Esophagus squamous epithelium (tissue), 5 donors: Measurements from ENCODE around the gene JARID2. TPM values are rescaled to one million over a fixed set of nuclear protein-coding genes. Genes with fewer than 3 reads are reported as not detected.

Source experiments
- DNase-seq: peaks from one replicate; lab custom pipeline; 2025; lab: John Stamatoyannopoulos, UW
- H3K27ac ChIP-seq, 4 donors: fragments of 200-600 bp; sonication (generic); one replicate each; pipeline ENCODE4 v1.5.1; 2016 to 2019; ENCODE audit warnings: mild to moderate bottlenecking in 1 of 4
- H3K27me3 ChIP-seq, 4 donors: fragments of 200-600 bp; sonication (generic); 1 replicate in 3 of 4; 2 replicates in 1 of 4; pipeline versions ENCODE4 v1.5.1 to v1.6.0; 2017 to 2021; ENCODE audit warnings: antibody characterized with exemption in 1 of 4
- H3K36me3 ChIP-seq, 3 donors: fragments of 200-600 bp; sonication (generic); one replicate each; pipeline ENCODE4 v1.5.1; 2016 to 2019
- H3K4me1 ChIP-seq, 3 donors: fragments of 200-600 bp; sonication (generic); one replicate each; pipeline ENCODE4 v1.5.1; 2017 to 2019
- H3K4me3 ChIP-seq, 4 donors: fragments of 200-600 bp; sonication (generic); 1 replicate in 3 of 4; 2 replicates in 1 of 4; pipeline ENCODE4 v1.5.1; 2016 to 2019; ENCODE audit warnings: mild to moderate bottlenecking in 2 of 4, moderate library complexity in 1 of 4
- H3K9me3 ChIP-seq, 3 donors: fragments of 200-600 bp; sonication (generic); one replicate each; pipeline ENCODE4 v1.5.1; 2016 to 2019
- POLR2A ChIP-seq, 4 donors: fragments of 450-650 bp; IDR thresholded peaks; one replicate each; pipeline ENCODE4 v1.6.1; 2017; ENCODE audit warnings: antibody characterized with exemption in 4 of 4, mild to moderate bottlenecking in 4 of 4, moderate library complexity in 3 of 4
- WGBS, 2 donors: methylation state at CpG; one replicate each; pipeline ENCODE4 v1.1.5; 2018; 5-methylcytosine and 5-hydroxymethylcytosine counted together
- intact Hi-C: fragments of 100-400 bp; cut with DNase I; formaldehyde crosslinking; loops from one replicate; pipeline ENCODE4 v1.15.0; 2022
- total RNA-seq, 4 donors: library from RNA; depleted of rRNA; stranded (reverse); fragments of >200 nt; gene quantifications; one replicate each; pipeline ENCODE4 v1.1.0, GENCODE V29; 2016
- TF ChIP-seq, protein P1 (sequence below), 6 experiments: fragments of 450-650 bp in 4 of 6; fragments of 200-600 bp in 2 of 6; sonication (generic) in 2 of 6; IDR thresholded peaks; one replicate each; pipeline ENCODE4 v1.5.1; 2016 to 2019; ENCODE audit warnings: antibody characterized with exemption in 6 of 6, mild to moderate bottlenecking in 4 of 6, moderate library complexity in 4 of 6
- donor health status: DM: yes; HTN: yes; CAD: no.

JARID2 gene
- total RNA-seq, 4 donors from 2014 or later, result 13.3 to 19.6 (median 16.3) TPM

DNA sequence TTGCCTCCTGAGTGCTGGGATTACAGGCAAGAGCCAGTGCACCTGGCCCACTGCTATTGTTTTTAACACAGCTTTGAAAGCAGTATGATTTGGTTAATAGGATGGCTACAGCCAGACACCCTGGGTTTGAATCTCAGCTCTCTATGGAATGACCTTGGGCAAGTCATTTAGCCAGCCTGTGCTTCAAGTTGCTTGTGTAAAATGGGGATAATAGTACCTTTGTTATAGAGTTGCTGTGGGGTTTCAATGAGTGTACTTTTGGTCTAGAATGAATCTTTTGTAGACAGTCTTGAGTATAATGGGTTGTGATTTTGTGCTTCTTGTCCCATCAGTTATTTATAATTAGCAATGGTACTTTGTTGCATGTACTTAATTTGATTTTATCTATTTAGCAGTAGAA is 70.9 kb downstream of the JARID2 start:
- no peak overlapping the region for H3K27ac ChIP-seq
- no peaks in the 10 kb centered on the region for H3K36me3 ChIP-seq
- no peak for DNase-seq
- no peaks in the 10 kb centered on the region for H3K9me3 ChIP-seq
- intact Hi-C loops, result no loop called here
- TF ChIP-seq, protein P1, sequence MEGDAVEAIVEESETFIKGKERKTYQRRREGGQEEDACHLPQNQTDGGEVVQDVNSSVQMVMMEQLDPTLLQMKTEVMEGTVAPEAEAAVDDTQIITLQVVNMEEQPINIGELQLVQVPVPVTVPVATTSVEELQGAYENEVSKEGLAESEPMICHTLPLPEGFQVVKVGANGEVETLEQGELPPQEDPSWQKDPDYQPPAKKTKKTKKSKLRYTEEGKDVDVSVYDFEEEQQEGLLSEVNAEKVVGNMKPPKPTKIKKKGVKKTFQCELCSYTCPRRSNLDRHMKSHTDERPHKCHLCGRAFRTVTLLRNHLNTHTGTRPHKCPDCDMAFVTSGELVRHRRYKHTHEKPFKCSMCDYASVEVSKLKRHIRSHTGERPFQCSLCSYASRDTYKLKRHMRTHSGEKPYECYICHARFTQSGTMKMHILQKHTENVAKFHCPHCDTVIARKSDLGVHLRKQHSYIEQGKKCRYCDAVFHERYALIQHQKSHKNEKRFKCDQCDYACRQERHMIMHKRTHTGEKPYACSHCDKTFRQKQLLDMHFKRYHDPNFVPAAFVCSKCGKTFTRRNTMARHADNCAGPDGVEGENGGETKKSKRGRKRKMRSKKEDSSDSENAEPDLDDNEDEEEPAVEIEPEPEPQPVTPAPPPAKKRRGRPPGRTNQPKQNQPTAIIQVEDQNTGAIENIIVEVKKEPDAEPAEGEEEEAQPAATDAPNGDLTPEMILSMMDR (IDR thresholded peaks at IDR 0.05), result no peak
- TF ChIP-seq POLR2A (IDR thresholded peaks at IDR 0.05), result no peak
- peaks cover 6 to 76% (median 21%) of the 10 kb centered on the region in 3 donors for H3K4me1 ChIP-seq
- no peak overlapping the region for H3K4me3 ChIP-seq
- H3K27me3 ChIP-seq, result no peaks in the 10 kb centered on the region

DNA sequence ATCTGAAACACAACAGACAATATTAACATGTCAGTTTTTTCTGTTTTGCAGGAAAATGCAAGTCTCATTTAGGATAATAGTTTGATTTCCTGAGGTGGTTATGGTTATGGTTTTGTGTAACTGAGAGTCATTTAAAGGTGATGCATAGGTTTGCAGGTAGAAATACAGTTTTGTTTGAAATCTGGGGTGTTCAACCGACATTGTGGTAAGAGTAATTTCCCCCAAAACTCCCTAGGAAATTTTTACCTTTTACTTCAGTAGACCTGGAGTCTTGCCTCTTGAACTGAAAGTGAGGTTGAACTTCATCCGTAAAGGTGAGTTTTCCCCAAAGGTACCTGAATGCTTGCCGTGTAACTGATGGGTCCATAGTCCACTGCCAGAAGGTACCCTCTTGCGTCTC is 71.4 kb downstream of the JARID2 start:
- WGBS, 2 donors, result 78 to 84% methylated on average over 4 of the region's 4 CpGs
- no peak for DNase-seq
- no peaks in the 10 kb centered on the region for H3K27me3 ChIP-seq
- intact Hi-C loops, result no loop called here
- peaks cover 6 to 76% (median 22%) of the 10 kb centered on the region in 3 donors for H3K4me1 ChIP-seq
- TF ChIP-seq, protein P1 (IDR thresholded peaks at IDR 0.05), result no peak
- TF ChIP-seq POLR2A (IDR thresholded peaks at IDR 0.05), result no peak
- H3K27ac ChIP-seq, result no peak overlapping the region
- no peak overlapping the region for H3K4me3 ChIP-seq
- H3K9me3 ChIP-seq, result no peaks in the 10 kb centered on the region
- H3K36me3 ChIP-seq, result no peaks in the 10 kb centered on the region

DNA sequence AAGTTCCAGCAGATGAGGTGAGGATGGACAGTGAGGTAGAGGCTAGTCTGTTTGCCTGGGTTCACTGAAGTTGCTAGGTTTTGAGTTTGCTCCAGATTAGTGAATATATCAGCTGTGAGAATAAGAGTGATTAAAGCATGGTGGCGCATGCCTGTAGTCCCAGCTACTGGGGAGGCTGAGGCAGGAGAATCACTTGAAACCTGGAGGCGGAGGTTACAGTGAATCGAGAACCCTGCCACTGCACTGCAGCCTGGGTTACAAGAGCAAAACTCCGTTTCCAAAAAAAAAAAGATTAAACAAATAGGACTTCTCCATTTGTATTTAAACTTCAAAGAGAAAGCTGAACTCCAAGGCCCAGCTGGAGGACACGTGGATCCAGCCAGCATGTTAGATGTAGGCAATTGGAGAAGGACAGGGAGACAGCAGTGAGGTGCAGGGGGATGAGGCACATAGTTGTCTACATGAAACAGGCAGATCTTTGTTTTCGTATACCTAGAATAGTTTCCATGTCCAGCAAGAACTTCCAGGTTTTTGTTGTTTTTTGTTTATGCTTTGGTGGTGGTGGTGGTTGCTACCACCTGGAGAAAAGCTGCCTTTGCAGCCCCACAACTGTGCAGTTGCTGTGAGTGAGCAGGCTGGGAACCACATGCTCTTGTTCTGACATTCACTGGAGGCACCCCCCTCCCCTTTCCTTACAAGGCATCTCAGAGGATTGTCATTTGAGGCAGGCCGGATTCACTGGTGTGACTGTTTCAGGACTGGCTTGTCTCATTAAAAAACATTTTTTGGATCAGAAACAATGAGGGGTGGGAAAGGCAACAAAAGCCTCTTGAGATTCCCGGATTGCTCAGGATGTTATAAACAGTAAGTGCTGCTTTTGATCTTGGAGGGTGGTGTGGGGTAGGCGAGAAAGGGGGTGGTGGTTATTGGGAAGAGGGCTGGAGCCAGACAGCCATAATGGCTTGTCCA is 72.3 kb downstream of the JARID2 start:
- Histone ChIP-seq H3K27me3 (no peaks in the 10 kb centered on the region), H3K4me1 (peaks cover 14 to 76% (median 22%) of the 10 kb centered on the region in 3 donors), H3K4me3 (no peak overlapping the region), H3K27ac (no peak overlapping the region), H3K36me3 (no peaks in the 10 kb centered on the region), H3K9me3 (no peaks in the 10 kb centered on the region)
- TF ChIP-seq POLR2A (IDR thresholded peaks at IDR 0.05), result no peak
- TF ChIP-seq, protein P1 (IDR thresholded peaks at IDR 0.05), result no peak
- WGBS, 2 donors, result 75 to 79% methylated on average over 8 to 9 of the region's 9 CpGs
- no peak for DNase-seq
- intact Hi-C loops, result no loop called here

DNA sequence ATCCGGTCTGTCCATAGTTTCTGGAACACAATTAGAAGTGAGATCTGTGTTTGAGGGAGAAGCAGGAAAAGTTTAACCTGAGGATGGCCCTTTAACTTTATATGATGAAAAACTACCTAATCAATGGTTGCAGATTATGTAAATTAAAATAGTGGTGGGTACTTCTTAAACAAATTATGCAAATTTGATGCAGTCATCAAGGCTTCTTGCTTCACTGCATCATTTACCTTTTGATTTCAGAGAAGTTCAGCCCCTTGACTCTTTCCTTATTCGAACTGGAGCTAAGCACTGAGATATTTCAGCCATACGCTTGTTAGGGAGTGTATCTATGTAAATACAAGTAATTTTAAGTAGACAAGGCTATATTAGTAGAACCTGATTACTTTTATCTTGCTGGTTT is 73.8 kb downstream of the JARID2 start:
- no peak for DNase-seq
- Histone ChIP-seq H3K27me3 (no peaks in the 10 kb centered on the region), H3K9me3 (no peaks in the 10 kb centered on the region), H3K4me1 (peaks cover 15 to 72% (median 19%) of the 10 kb centered on the region in 3 donors), H3K36me3 (no peaks in the 10 kb centered on the region), H3K27ac (no peak overlapping the region), H3K4me3 (no peak overlapping the region)
- intact Hi-C loops, result no loop called here
- TF ChIP-seq, protein P1 (IDR thresholded peaks at IDR 0.05), result no peak
- no peak for TF ChIP-seq POLR2A (IDR thresholded peaks at IDR 0.05)
- WGBS, 2 donors, result 90 to 91% methylated on average over 3 of the region's 3 CpGs

DNA sequence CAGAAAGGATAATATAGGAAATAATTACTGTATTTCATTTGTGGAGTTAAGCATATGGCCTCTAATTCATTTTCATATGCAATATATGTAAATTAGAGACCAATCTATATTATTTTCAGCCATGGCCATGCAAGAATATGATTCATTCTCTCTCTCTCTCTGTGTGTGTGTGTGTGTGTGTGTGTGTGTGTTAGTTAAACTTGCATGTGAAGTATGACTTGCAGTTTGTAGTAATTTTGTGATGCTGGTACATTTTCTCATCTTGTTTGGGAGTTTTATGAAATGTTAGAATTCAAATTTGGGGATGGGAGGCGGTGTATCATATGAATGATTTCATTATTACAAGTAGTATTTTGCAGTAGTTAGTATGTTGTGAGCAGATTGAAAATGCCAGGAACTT is 74.8 kb downstream of the JARID2 start:
- Histone ChIP-seq H3K27ac (no peak overlapping the region), H3K27me3 (no peaks in the 10 kb centered on the region), H3K36me3 (no peaks in the 10 kb centered on the region), H3K4me3 (no peak overlapping the region), H3K4me1 (peaks cover 15 to 69% (median 19%) of the 10 kb centered on the region in 3 donors), H3K9me3 (no peaks in the 10 kb centered on the region)
- 75 to 90% methylated on average over 1 of the region's 1 CpG for WGBS, 2 donors
- DNase-seq, result no peak
- TF ChIP-seq, protein P1 (IDR thresholded peaks at IDR 0.05), result no peak
- TF ChIP-seq POLR2A (IDR thresholded peaks at IDR 0.05), result no peak
- intact Hi-C loops, result no loop called here
